ENCODE results near the gene AK9. TPM values are rescaled to one million over a fixed set of nuclear protein-coding genes. Genes with fewer than 3 reads are reported as not detected.
A peak's percentile ranks its signal among the peaks of the same experiment; 100 is the strongest.

AK9 gene
- total RNA-seq, 2 donors from 2014 or later = 8.1 to 9.9 TPM

GRCh38 chr6:109493865-109494264, 197.1 kb downstream of the AK9 start:
- intact Hi-C loops (cut with DNase I) = no loop called here
- DNase-seq (ENCODE audit: low spot score) = no peak

GRCh38 chr6:109491207-109491938, 199.6 kb downstream of the AK9 start:
- no peak for DNase-seq (ENCODE audit: low spot score)
- intact Hi-C loops (cut with DNase I) = no loop called here

GRCh38 chr6:109490713-109491112, 200.3 kb downstream of the AK9 start:
- intact Hi-C loops (cut with DNase I) = no loop called here
- no peak for DNase-seq (ENCODE audit: low spot score)

GRCh38 chr6:109488001-109488400, 203.0 kb downstream of the AK9 start:
- no peak for DNase-seq (ENCODE audit: low spot score)
- intact Hi-C loops (cut with DNase I) = no loop called here

- DNase-seq (ENCODE audit: low spot score) = no peak
Measured at GRCh38 chr6:109486068-109486467, 204.9 kb downstream of the AK9 start.

GRCh38 chr6:109485266-109485935, 205.6 kb downstream of the AK9 start:
- intact Hi-C loops (cut with DNase I) = no loop called here
- no peak for DNase-seq (ENCODE audit: low spot score)

More at GRCh38 chr6:109486068-109486467, 204.9 kb downstream of the AK9 start:
- intact Hi-C loops (cut with DNase I) = no loop called here

GRCh38 chr6:109484122-109484521, 206.9 kb downstream of the AK9 start:
- intact Hi-C loops (cut with DNase I) = no loop called here

GRCh38 chr6:109483735-109484057, 207.3 kb downstream of the AK9 start:
- DNase-seq (ENCODE audit: low spot score) = no peak
- intact Hi-C loops (cut with DNase I) = no loop called here

More at GRCh38 chr6:109484122-109484521, 206.9 kb downstream of the AK9 start:
- no peak for DNase-seq (ENCODE audit: low spot score)

- DNase-seq (ENCODE audit: low spot score) = peak; percentile 97
- intact Hi-C loops (cut with DNase I) = no loop called here
Measured at GRCh38 chr6:109482905-109483734, 207.9 kb downstream of the AK9 start, which contains the start of gene ZBTB24. Gene ZBTB24 (minus strand): TSS chr6:109483219. CDS start chr6:109482026, 1,193 bp downstream.

- intact Hi-C loops (cut with DNase I) = no loop called here
- DNase-seq (ENCODE audit: low spot score) = no peak
Measured at GRCh38 chr6:109480993-109481480, 210.0 kb downstream of the AK9 start.

GRCh38 chr6:109478841-109479624, 212.0 kb downstream of the AK9 start:
- intact Hi-C loops (cut with DNase I) = no loop called here
- no peak for DNase-seq (ENCODE audit: low spot score)

GRCh38 chr6:109478222-109478805, 212.7 kb downstream of the AK9 start:
- DNase-seq (ENCODE audit: low spot score) = no peak
- intact Hi-C loops (cut with DNase I) = no loop called here

GRCh38 chr6:109477725-109478124, 213.3 kb downstream of the AK9 start:
- intact Hi-C loops (cut with DNase I) = no loop called here
- DNase-seq (ENCODE audit: low spot score) = no peak

GRCh38 chr6:109477184-109477583, 213.8 kb downstream of the AK9 start:
- intact Hi-C loops (cut with DNase I) = no loop called here
- no peak for DNase-seq (ENCODE audit: low spot score)

GRCh38 chr6:109475625-109476024, 215.4 kb downstream of the AK9 start:
- intact Hi-C loops (cut with DNase I) = no loop called here
- no peak for DNase-seq (ENCODE audit: low spot score)

- intact Hi-C loops (cut with DNase I) = no loop called here
- no peak for DNase-seq (ENCODE audit: low spot score)
Measured at GRCh38 chr6:109474995-109475394, 216.0 kb downstream of the AK9 start.

GRCh38 chr6:109473120-109473519, 217.9 kb downstream of the AK9 start:
- no peak for DNase-seq (ENCODE audit: low spot score)
- intact Hi-C loops (cut with DNase I) = no loop called here

- no peak for DNase-seq (ENCODE audit: low spot score)
- intact Hi-C loops (cut with DNase I) = no loop called here
Measured at GRCh38 chr6:109472132-109472995, 218.6 kb downstream of the AK9 start.
